Measurements from ENCODE around the gene ABCB4. TPM values are rescaled to one million over a fixed set of nuclear protein-coding genes. Genes with fewer than 3 reads are reported as not detected.

The ABCB4 gene
- total and polyA plus RNA-seq, 2 donors from 2014 or later: 2.0 TPM

DNA sequence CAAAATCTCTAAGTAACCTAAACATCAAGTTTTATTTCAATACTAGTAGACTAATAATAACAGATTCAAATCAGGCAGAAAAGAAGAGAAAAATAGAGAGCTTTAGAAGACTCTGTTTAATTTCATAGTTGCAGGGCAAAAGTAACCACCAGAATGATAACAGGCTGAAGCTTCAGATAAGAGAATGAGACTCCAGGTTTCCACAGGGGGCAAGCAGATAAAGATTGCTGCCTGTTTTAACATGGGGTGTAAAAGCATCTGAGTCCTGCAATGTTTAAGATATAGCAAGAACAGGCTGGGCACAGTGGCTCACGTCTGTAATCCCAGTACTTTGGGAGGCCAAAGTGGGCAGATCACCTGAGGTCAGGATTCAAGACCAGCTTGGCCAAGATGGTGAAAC is 119.0 kb downstream of the ABCB4 start:
- Histone ChIP-seq H3K9me3 (ENCODE audit: control insufficient read depth in 2 of 3, insufficient read depth in 1 of 3, low read length in 3 of 3) (no peaks in the 10 kb centered on the region), H3K27me3 (ENCODE audit: control insufficient read depth, insufficient read depth, low read length) (no peaks in the 10 kb centered on the region), H3K36me3 (ENCODE audit: control insufficient read depth in 2 of 3, insufficient read depth in 3 of 3, low read length in 3 of 3) (peaks cover 2 to 11% (median 3%) of the 10 kb centered on the region in 3 donors), H3K27ac (ENCODE audit: low read depth in 2 of 2, low read length in 2 of 2) (no peak overlapping the region), H3K4me3 (ENCODE audit: low read length in 3 of 3) (no peak overlapping the region), H3K9ac (ENCODE audit: low read length in 3 of 3) (no peak overlapping the region), H3K4me1 (ENCODE audit: control insufficient read depth in 2 of 3, insufficient read depth in 2 of 3, low read depth in 1 of 3, low read length in 3 of 3) (no peaks in the 10 kb centered on the region)
- intact Hi-C loops (cut with DNase I): no loop called here
- TF ChIP-seq, protein P1, sequence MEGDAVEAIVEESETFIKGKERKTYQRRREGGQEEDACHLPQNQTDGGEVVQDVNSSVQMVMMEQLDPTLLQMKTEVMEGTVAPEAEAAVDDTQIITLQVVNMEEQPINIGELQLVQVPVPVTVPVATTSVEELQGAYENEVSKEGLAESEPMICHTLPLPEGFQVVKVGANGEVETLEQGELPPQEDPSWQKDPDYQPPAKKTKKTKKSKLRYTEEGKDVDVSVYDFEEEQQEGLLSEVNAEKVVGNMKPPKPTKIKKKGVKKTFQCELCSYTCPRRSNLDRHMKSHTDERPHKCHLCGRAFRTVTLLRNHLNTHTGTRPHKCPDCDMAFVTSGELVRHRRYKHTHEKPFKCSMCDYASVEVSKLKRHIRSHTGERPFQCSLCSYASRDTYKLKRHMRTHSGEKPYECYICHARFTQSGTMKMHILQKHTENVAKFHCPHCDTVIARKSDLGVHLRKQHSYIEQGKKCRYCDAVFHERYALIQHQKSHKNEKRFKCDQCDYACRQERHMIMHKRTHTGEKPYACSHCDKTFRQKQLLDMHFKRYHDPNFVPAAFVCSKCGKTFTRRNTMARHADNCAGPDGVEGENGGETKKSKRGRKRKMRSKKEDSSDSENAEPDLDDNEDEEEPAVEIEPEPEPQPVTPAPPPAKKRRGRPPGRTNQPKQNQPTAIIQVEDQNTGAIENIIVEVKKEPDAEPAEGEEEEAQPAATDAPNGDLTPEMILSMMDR (IDR thresholded peaks at IDR 0.05; ENCODE audit: borderline replicate concordance, extremely low read depth, insufficient read depth): no peak
- FAIRE-seq: no peak
- no peak for DNase-seq

DNA sequence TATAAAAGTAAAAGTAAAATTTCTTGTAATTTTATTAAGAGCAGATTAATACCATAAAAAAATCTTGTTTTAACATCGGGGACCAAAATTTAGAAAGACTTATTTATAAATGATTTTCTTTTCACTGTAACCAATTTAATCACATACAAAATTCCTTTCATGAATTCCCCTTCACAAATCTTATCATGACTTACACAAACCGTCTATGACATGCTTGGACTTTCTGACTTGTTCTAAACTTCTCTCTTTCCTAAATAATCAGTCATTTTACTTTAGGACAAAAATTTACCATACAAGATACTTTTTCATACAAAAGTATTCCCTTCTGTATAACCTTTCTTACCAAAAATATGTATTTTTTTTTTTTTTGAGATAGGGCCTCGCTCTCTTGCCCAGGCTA is 120.7 kb downstream of the ABCB4 start:
- H3K9me3 ChIP-seq (ENCODE audit: control insufficient read depth in 2 of 3, insufficient read depth in 1 of 3, low read length in 3 of 3): no peaks in the 10 kb centered on the region
- no peak overlapping the region for H3K4me3 ChIP-seq (ENCODE audit: low read length in 3 of 3)
- DNase-seq: peak in 2 of 5 donors; percentile 11 to 19
- H3K27me3 ChIP-seq (ENCODE audit: control insufficient read depth, insufficient read depth, low read length): no peaks in the 10 kb centered on the region
- H3K27ac ChIP-seq (ENCODE audit: low read depth in 2 of 2, low read length in 2 of 2): no peak overlapping the region
- intact Hi-C loops (cut with DNase I): no loop called here
- no peak for FAIRE-seq
- TF ChIP-seq, protein P1 (IDR thresholded peaks at IDR 0.05; ENCODE audit: borderline replicate concordance, extremely low read depth, insufficient read depth): no peak
- no peaks in the 10 kb centered on the region for H3K4me1 ChIP-seq (ENCODE audit: control insufficient read depth in 2 of 3, insufficient read depth in 2 of 3, low read depth in 1 of 3, low read length in 3 of 3)
- H3K9ac ChIP-seq (ENCODE audit: low read length in 3 of 3): no peak overlapping the region
- peaks cover 3 to 11% (median 9%) of the 10 kb centered on the region in 3 donors for H3K36me3 ChIP-seq (ENCODE audit: control insufficient read depth in 2 of 3, insufficient read depth in 3 of 3, low read length in 3 of 3)

Other genes starting within 250 kb of the ABCB4 start
- 23.2 TPM for gene CROT, start 130.0 kb downstream of the ABCB4 start, total RNA-seq
- 17.0 TPM for gene CROT, start 130.0 kb downstream of the ABCB4 start, polyA plus RNA-seq (ENCODE audit: insufficient read depth, low read depth, low replicate concordance)
- gene ABCB1, start 125.2 kb upstream of the ABCB4 start, total RNA-seq: 48.3 TPM
- 29.1 TPM for gene ABCB1, start 125.2 kb upstream of the ABCB4 start, polyA plus RNA-seq (ENCODE audit: insufficient read depth, low read depth, low replicate concordance)
- 1.9 TPM for gene RUNDC3B, start 152.7 kb upstream of the ABCB4 start, total RNA-seq
- 1.4 TPM for gene RUNDC3B, start 152.7 kb upstream of the ABCB4 start, polyA plus RNA-seq (ENCODE audit: insufficient read depth, low read depth, low replicate concordance)